ENCODE measurements around the gene BRAT1.
A peak's percentile ranks its signal among the peaks of the same experiment; 100 is the strongest.

The BRAT1 gene

GRCh38 chr7:2510130-2510776 lies 45.1 kb downstream of the BRAT1 start:
- no peak for DNase-seq (ENCODE audit: low spot score)

GRCh38 chr7:2509298-2509906 lies 45.9 kb downstream of the BRAT1 start:
- no peak for DNase-seq (ENCODE audit: low spot score)

- DNase-seq (ENCODE audit: low spot score), result peak; percentile 78
These were observed 46.8 kb downstream of the BRAT1 start for GRCh38 chr7:2508327-2509215.

DNA sequence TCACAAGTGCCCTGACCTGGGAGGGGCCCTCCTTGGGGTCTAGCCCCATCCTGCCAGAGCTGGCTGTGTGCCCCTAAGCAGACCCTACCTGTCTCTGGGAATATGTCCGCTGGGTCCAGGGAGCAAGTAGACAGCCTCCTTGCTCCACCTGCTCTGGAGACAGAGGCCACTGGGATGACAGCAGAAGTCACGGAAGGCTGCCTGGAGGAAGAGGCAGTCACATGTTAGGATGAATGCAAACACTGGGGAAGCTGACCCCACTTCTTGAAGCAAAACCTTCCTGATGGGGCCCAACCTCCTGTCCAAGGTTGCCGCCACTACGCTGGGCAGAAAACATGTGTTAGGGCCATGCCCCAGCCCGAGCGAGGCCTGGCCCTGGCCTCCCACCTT lies 47.4 kb downstream of the BRAT1 start:
- no peak for DNase-seq (ENCODE audit: low spot score)

DNA sequence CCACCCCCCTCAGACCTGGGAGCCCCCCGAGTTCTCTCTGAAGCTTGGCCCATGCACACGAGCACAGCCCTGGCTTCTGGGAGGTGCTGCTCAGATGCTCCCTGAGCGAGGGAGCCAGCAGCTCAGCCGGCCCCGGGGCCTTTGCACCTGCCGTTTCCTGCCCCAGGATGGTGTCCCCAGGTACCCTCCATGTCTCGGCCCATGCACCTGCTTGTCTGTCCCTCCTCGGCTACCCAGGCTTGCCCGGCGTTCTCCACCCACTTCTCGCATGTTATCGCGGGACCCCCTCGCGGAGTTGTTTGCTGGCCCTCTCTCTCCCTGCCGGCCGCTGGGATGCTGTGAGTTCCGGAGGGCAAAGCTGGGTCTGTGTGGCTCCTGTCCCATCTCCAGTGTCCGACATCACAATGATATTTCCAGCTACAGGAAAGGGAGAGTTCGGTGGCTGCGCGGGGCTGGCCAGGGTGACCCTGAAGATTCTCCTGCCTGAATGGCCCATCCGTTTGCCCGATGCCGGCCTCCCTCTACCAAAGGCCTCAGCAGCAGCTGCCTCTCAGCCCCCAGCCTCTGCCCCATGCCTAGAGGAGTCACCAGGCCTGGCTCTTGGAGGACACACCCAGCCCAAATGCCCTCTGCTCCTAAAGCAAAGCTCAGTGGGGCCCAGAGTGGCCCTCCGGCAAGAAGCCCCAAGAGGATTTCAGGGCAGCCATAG lies 48.0 kb downstream of the BRAT1 start:
- DNase-seq (ENCODE audit: low spot score), result no peak

- DNase-seq (ENCODE audit: low spot score), result no peak
These were observed 49.9 kb downstream of the BRAT1 start for GRCh38 chr7:2505401-2505800.

- DNase-seq (ENCODE audit: low spot score), result no peak
These were observed 50.4 kb downstream of the BRAT1 start for GRCh38 chr7:2504889-2505375.

DNA sequence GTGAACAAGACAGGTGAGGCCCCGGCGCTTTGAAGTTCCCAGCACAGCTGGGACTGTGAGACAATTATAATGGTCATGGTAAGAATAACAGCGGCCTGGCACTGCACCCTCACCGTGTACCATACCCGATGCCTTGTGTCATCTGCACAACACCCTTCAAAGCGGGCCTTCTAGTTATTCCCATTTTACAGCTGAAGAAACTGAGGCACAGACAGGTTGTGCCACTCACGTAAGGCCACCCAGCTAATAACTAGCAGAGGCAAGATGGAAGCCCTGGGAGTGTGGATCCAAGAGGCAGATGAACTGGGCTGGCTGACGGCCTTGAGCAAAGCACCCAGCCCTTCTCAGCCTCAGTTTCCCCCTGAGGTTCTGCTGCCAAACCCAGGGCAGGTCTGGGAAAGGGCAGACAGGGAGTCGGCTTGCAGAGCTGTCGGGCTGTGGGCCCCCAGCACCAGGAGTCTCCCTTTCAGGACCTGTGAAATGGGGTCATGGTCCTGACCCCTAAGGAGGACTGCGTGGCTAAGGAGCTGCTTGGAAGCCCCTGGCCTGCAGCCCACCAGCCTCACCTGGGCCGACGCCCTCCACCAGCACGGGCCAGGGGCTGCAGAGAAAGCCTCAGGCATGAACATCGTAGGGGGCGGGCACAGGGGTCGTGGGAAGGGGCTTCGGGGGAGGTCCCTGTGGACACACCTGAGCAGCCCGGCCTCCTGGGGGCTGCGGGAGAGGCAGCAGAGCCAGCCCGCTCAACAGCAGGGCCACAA lies 51.0 kb downstream of the BRAT1 start:
- DNase-seq (ENCODE audit: low spot score), result no peak

GRCh38 chr7:2503056-2503941 lies 52.0 kb downstream of the BRAT1 start:
- DNase-seq (ENCODE audit: low spot score), result peak; percentile 81

DNA sequence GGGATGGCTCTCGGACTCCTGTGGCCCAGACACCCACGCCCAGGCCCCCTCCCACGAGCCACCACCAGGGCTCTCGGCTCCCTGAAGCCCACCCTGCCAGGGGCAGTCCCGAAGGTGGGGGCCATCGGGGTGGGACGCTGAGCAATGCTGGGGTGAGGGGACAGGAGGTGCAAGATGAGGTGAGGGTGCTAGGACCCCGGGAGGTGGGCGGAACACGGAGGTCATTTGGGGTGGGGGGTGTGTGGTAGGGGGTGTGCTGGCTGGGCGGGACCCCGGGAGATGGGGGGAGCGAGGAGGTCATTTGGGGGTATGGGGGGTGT lies 52.7 kb downstream of the BRAT1 start:
- DNase-seq (ENCODE audit: low spot score), result no peak

DNA sequence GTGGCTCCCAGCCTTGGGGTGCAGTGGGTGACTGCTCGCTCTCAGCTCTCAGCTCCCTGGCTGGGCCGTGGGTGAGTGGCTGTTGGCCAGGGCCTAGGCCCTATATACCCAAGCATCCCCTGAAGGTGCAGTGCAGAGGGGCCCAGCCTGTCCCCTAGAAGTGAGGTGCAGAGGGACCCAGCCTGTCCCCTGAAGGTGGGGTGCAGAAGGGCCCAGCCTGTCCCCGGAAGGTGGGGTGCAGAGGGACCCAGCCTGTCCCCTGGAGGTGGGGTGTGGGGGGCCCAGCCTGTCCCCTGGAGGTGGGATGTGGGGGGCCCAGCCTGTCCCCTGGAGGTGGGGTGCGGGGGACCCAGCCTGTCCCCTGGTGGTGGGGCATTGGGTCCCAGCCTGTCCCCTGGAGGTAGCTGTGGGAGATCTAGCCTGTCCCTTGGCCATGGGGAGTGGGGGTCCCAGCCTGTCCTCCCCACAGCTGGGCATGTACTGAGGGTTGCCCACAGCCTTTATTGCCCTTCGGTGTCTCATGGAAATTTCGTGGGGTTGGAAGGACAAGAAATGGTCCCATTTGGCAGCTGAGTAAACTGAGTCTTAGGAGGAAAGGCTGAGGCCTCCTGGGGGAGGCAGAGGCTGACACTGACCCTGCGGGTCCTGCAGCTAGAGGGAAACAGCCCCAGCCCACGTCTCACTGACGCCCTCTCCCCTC lies 53.2 kb downstream of the BRAT1 start:
- DNase-seq (ENCODE audit: low spot score), result no peak

- no peak for DNase-seq (ENCODE audit: low spot score)
These were observed 54.6 kb downstream of the BRAT1 start for GRCh38 chr7:2500701-2501100.

DNA sequence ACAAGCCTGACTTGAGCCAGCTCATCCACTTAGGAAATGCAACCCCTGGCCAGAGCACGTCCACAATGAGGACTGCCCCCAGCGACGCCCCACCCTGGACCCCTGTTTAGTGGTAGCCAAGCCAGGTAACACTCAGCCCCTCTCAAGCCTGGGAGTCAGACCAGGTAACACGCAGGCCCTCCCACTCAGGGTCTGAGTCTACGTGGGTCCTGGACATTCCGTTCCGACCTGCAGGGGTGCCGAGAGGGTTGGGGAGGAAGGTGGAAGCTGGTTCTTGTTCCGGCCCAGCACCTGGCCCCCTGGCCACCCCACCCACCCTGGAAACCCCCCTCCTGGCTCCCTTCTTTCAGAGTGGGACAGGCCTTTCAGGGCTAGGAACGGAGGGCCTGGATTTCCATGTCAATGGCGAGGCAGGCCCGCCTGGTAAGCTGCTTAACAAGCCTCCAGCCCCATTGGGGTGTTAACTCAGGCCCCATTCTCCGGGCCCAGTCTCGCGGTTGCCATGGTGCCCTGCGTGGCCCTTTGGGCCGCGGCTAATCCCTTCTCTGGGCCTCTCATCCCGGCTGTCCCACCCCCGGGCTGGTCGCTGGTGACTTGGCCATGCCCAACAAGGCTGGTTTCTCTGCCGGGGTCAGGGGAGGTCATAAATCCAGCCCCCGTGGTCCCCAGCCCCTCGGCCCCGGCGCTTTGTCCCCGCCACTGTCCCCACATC lies 55.4 kb downstream of the BRAT1 start:
- no peak for DNase-seq (ENCODE audit: low spot score)

- DNase-seq (ENCODE audit: low spot score), result no peak
These were observed 56.1 kb downstream of the BRAT1 start for GRCh38 chr7:2499181-2499580.

DNA sequence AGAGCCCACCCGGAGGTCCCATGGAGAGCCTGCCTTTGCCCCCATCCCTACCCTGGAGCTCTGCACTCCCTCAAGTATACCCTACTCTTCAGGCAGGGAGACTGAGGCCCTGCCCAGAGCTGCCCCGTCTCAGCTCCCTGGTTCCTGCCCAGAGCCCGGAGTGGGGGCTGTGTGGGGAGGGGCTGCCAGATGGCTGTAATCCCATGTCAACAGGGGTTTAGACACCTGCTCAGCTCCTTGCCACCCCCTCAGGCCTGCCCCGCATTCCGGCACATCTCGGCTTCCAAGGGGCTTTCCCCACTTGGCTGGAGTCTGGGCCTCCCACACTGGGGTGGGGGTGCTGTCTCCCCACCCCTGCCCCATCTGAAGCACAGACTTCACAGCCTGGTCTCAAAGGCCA lies 56.6 kb downstream of the BRAT1 start:
- DNase-seq (ENCODE audit: low spot score), result no peak

GRCh38 chr7:2497500-2498336 lies 57.6 kb downstream of the BRAT1 start:
- no peak for DNase-seq (ENCODE audit: low spot score)

- no peak for DNase-seq (ENCODE audit: low spot score)
These were observed 58.3 kb downstream of the BRAT1 start for GRCh38 chr7:2497065-2497464.

DNA sequence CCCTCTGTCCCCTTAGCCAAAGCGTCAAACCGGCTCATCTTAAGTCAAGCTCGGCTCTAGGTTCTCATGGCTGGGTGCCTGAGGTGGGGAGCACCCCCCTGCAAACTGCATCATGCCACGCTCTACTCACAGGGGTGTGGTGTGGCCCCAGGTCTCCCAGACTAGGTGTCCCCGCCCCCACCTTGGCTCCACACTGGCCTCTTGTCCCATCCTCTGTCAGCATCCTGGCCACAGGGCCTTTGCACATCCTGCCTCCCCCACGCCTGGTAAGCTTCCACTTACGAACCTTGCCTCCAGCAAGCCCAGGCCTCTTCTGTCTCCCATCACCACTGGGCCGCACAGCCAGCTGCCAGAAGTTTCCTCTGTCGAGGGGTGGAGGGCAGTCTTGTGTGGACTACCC lies 58.9 kb downstream of the BRAT1 start:
- no peak for DNase-seq (ENCODE audit: low spot score)
